WI38 (cell line): Measurements from ENCODE around the gene EIF4E2.

Source experiments
- H3K4me3 ChIP-seq: 2 replicates; pipeline ENCODE4 v1.5.1; 2011; ENCODE audit warnings: low read depth, mild to moderate bottlenecking, control low read depth, low read length
- TF ChIP-seq, protein P1 (sequence below): IDR thresholded peaks from 2 replicates; pipeline ENCODE4 v1.5.1; 2012; ENCODE audit warnings: low read depth, mild to moderate bottlenecking, control low read depth, low read length

Gene EIF4E2

DNA sequence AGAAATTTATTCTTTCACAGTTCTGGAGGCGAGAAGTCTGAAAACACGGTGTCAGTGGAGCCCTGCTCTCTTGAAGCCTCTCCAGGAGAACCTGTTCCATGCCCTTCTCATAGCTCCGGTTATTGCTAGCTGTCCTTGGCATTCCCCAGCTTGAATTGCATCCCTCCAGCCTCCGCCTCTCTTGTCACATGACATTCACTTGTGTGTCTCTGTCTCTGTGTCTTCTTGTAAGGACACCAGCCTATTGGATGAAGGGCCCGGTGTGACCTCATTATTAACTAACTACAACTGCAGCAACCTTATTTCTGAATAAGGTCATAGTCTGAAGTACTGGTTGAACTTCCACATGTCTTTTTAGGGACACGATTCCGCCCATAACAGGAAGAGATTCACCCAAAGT is 34.9 kb upstream of the EIF4E2 start:
- H3K4me3 ChIP-seq, result no peak overlapping the region
- TF ChIP-seq, protein P1, sequence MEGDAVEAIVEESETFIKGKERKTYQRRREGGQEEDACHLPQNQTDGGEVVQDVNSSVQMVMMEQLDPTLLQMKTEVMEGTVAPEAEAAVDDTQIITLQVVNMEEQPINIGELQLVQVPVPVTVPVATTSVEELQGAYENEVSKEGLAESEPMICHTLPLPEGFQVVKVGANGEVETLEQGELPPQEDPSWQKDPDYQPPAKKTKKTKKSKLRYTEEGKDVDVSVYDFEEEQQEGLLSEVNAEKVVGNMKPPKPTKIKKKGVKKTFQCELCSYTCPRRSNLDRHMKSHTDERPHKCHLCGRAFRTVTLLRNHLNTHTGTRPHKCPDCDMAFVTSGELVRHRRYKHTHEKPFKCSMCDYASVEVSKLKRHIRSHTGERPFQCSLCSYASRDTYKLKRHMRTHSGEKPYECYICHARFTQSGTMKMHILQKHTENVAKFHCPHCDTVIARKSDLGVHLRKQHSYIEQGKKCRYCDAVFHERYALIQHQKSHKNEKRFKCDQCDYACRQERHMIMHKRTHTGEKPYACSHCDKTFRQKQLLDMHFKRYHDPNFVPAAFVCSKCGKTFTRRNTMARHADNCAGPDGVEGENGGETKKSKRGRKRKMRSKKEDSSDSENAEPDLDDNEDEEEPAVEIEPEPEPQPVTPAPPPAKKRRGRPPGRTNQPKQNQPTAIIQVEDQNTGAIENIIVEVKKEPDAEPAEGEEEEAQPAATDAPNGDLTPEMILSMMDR, result no peak

DNA sequence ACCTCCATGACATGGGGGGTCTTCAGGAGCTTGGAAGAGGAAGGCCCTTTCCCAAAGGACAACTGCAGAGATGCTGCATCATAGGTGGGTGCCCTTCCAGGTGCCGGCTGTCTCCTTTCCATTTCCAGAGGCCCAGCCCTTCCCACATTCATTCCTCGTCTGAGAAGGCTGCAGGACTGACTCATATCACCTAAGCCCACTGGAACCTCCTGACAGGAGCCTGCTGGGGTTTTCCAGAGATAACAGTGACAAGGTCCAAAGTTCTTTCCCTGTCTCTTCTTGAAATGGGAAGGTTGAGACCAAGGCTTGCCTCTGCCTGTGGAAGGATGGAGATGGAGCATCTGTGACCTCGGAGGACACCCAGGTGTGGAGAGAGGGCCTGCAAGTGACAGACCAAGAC is 33.9 kb upstream of the EIF4E2 start:
- TF ChIP-seq, protein P1, result no peak
- no peak overlapping the region for H3K4me3 ChIP-seq

DNA sequence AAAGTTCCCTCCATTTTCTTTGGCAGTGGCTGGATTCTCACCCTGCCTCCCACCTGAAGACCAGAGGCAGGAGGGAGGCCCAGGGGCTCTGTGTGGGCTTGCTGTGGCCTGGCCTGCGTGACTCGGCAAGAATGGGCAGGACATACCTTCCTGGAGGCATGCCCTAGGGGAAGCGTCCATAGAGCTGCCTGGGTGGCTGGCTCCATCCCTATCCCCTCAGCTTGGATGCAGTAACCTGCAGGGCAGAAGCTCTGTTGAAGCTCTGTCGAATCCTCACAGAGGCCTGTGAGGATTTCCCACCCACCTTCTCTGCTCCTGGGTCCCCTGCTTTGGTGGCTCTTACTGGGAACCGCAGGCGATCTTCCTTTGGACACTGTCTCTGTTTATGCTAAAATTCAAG is 31.6 kb upstream of the EIF4E2 start:
- TF ChIP-seq, protein P1, result no peak
- H3K4me3 ChIP-seq, result no peak overlapping the region

DNA sequence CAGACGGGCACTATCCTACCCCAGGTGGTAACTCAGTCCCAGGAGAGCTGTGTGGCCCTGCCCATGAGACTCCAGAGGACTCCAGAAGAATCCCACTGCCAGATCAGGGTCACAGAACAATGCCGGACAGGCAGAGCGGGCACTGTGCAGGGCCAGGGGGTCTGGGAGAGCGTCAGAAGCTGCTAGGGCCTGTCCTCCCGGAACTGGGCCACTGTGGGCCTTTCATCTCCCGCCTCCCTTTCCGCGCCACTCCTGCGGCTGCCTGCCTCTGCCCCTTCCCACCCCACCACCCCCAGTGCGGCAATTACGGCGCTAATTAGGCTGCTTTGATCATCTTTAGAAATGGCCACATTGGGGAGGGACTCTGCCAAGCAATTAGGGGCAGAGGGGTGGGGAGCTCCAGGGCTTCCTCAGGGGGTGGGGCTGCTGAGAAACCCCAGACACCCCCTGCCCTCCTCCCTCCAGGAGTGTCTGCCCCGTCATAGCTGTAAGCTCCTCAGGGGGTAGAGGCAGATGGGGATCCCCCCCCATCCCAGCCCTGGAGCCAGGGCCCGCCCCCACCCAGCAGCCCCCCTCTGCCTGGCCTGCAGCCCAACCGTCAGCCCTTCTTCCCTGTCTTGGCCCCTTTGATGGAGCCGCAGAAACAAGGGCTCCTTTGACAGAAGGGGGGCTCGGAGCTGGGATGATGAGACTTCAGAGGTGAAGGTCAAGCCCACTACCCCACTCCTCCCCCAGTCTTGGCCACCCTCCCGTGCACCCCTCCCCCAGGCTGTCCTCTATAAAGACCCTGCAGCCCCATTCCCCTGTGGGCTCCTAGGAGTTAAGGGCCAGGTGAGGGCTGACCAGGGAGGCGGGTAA is 30.7 kb upstream of the EIF4E2 start, which contains the start of gene PRSS56:
PRSS56 (plus strand) TSS at position 808 of the 858 bp plus-strand sequence. CDS start 211 bp downstream, outside the sequence.
- H3K4me3 ChIP-seq, result no peak within 1 kb of the TSS
- TF ChIP-seq, protein P1, result no peak

DNA sequence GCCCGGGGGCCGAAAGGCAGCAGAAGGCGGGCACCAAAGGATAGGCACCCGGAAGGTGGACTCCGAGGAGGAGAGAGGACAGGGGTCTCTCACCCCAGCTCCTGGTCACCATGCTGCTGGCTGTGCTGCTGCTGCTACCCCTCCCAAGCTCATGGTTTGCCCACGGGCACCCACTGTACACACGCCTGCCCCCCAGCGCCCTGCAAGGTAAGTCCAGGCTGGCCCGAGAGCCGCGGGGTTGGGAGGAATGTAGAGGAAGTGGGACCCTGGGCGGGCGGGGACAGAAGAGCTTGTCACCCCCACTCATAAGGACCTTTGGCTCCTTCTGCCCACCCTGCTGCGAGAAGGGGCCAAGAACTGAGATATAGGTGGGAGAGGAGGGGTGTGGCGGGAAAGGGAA is 30.0 kb upstream of the EIF4E2 start:
- TF ChIP-seq, protein P1, result no peak
- H3K4me3 ChIP-seq, result no peak overlapping the region

DNA sequence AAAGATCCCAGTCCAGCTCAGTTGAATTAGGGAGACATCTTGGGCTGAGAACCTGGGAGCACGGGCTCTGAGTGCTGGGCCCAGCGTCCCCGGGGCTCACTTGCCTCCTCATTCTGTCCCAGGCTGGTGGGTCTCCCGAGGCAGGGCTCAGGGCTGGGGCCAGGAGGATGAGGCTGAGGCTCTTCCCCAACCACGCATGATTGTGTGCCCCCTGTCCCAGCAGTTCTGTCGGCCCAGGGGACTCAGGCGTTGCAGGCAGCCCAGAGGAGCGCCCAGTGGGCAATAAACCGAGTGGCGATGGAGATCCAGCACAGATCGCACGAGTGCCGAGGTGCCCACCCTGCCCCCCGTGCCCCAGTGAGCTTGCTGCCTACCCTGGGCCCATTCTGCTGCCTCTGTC is 29.4 kb upstream of the EIF4E2 start:
- TF ChIP-seq, protein P1, result no peak

DNA sequence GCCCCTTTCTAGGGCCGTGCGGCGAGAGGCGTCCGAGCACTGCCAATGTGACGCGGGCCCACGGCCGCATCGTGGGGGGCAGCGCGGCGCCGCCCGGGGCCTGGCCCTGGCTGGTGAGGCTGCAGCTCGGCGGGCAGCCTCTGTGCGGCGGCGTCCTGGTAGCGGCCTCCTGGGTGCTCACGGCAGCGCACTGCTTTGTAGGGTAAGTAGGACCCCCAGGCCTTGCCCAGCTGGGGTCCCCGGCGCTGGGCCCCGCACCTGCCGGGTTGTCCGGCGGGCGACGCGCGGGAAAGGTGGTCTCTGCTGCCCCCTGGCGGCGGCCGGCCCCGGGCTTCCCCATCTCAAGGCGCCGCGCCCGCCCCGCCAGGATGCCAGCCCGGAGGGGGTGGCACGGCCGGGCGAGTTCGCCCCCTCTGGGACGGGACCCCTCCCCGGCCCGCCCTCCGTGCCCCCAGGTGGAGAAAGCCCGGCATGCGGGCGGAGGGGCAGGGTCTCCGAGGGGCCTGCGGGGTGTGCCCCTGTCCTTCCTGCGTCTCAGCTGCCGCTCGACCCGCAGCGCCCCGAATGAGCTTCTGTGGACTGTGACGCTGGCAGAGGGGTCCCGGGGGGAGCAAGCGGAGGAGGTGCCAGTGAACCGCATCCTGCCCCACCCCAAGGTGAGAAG is 28.4 kb upstream of the EIF4E2 start:
- H3K4me3 ChIP-seq, result no peak overlapping the region
- TF ChIP-seq, protein P1, result peak; percentile 51

More for the DNA sequence above, 29.4 kb upstream of the EIF4E2 start:
- no peak overlapping the region for H3K4me3 ChIP-seq
